CD1c-positive myeloid dendritic cell (primary cell): Measurements from ENCODE around the gene PHLPP1.
A peak's percentile ranks its signal among the peaks of the same experiment; 100 is the strongest.
"Not testable (repeated sequence)": the region's sequence is repeated elsewhere in the genome, so short reads cannot be mapped to it uniquely, and the experiment has no call there.

ENCODE experiments used
- DNase-seq: peaks from one replicate; pipeline ENCODE4 v3.0.0-alpha.2; 2016; ENCODE audit errors: extremely low spot score

The PHLPP1 gene

DNA sequence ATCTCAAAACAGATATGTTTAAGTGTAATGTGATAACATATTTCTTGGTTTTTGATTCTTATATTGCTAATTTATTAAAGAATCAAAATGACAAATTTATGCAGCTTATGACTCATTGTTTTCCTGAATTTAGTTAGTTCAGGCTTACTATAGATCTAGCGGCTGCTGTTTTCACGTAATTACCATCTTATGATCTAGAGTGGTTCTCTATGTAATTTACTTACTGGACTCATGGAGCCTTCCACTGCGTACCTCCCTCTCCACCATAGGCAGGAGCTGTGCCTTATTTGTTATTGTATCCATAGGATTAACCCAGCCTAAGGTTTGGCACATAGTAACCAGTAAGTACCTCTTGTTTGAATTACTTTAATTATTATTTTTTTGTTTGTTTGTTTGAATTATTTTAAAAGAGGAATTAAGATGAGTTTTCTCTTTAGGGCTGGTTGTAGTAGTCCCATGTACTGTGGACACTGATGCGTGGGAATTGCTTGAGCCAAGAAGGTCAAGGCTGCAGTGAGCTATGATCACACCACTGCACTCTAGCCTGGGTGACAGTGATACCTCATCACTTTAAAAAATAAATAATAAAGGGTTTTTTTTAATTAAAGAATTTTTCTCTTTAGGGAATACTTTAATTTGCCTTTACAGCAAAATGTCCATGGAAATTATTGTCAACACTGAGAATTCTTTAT lies 165.5 kb downstream of the PHLPP1 start:
- DNase-seq: no peak

DNA sequence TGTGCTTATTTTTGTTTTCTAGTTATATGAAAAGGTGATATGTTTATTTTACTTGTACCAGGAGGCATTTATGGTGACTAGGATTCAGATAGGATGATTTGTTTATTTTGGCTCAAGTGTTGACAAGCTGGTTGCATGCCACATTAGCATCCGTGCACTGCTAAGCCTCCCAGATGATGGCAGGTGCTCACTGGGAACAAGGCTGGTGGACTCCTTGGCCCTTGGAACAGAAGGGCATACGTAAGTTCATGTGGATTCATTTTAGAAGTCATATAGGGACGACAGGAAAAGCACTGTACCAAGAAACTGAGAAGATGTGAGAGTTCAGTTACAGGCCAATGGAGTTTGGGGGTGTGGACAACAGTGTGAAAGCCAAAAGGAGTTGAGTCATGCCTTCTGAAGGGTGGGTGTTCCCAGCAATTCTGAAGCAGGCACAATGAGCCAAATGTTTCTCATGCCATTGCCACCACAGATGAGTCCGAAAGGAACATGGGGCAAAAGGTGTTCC lies 166.2 kb downstream of the PHLPP1 start:
- DNase-seq: no peak

DNA sequence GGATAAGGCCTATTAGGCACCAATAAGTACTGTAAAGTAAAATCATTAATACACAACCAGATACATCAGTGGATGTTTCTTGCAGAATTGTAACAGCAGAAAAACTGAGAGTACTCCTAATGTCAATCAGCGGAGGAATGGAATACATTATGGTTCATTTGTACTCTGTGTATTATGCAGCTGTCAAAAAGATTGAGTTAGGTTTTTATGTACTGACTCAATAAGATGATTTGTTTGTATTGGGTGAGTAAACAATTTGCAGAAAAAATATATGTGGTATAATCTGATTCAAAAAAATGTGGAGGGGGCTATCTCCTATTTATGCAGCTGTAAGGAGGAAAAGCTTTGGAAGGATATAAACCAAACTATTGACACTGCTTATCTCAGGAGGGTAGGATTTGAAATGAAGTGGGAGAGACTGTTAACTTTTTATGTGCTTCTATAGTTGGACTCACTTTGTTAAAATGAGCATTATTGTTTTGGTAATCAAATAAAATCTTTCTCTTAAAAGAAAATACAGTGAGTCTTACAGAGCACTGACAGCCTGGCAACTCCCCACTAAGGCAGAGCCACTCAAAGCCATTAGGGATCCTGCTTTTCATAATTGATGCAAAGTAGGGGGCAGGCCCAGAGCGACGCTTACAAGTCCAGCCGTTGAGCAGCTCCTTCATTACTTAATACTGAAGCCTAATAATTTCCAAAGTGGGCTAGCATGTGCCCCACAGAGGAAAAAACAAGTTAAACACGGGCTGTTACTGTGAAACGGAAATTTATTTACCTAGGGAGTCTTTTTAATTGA lies 168.8 kb downstream of the PHLPP1 start:
- DNase-seq: no peak

DNA sequence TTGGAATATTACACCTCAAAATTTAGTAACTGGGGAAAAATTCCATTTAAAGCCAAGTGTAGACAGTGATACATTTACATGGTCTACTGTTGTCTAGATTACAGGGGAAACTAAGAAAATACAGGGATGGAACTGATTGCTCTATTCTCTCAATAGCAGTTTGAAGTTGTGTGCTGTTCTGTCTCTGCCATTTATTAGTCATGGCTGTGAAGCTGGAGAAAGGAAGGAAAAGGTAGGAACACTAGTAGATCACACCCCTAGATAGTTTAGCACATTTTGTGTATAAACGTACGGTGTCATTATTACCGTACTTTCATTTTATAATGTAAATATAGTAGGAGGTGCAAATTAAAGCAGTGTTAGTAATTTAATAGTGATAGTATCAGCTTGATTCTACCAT lies 170.5 kb downstream of the PHLPP1 start:
- no peak for DNase-seq

DNA sequence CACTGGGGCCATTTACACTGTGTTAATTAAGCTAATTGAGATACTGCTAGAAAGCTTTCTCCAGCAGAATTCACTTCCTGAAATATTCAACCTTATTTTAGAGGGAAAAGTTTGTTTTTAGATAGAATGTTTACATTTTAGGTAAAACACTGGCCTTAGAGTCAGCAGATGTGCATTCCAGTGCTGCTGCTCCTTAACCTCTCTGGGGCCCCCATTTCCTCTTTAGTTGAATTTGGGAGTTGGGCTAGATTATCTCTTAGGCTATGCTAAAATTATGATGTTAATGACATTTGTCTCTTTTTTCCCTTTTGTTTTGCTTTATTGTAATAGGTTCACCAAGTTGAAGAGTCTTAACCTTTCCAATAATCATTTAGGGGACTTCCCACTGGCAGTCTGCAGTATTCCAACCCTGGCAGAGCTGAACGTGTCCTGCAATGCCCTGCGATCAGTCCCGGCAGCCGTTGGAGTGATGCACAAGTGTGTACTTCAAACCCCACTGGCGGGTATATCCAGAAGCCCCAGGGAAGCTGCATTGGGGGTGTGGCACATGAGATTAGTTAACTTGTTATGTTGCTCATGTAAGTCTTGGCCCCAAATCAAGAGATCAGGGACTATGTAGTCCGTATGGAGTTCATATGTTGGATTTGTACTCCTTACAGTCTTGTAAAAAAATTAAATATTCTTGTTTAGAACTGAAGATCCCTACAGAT lies 179.5 kb downstream of the PHLPP1 start:
- no peak for DNase-seq

DNA sequence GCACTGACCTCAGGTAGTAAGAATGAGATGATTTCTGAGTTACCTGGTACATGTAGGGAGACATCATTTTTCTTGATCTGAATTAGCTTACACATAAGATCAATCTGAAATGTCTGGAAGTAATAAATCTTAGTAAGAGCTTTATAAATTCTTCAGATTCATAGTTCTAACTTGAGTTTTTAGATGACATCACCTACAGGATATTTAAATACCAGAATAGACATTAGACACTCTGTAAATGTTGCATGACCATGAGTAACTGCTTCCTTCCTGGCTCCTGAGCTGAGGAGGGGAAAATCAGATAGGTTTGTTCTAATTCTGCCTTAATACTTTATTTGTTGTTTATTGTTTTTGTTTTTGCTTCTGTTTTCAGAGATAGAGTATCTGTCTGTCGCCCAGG lies 181.8 kb downstream of the PHLPP1 start:
- DNase-seq: no peak

DNA sequence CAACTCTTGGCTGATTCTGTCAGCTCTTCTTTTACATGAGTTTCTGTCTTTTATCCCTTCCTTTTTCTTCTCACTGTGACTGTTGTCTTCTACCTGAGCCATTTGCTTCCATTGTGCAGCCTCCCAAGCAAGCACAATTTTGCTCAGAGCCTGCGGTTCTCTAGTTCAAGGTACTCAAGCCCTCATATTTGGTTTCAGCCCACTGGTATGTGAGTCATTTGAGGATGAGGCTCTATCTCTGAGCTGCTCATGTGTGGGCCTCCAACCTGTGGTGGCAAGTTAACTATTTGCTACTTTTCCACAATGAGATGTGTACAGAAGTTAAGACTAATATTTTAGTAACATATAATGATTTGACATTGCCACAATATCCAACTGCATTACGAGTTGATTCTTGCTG lies 183.0 kb downstream of the PHLPP1 start:
- DNase-seq: no peak

DNA sequence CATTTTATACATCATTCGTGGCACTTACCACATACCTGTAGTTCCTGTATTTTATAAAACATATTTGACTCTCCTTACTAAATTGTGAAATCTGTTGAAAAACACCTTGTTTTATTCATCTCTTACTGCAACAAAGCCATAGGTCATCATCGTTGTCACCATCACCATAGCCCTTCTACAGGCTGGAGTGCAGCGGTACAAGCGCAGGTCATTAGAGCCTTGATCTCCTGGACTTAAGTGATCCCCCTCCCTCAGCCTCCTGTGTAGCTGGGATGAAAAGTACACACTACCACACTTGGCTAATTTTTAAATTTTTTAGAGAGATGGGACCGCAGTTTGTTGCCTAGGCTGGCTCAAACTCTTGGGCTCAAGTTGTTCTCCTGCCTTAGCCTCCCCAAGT lies 184.2 kb downstream of the PHLPP1 start:
- no peak for DNase-seq

DNA sequence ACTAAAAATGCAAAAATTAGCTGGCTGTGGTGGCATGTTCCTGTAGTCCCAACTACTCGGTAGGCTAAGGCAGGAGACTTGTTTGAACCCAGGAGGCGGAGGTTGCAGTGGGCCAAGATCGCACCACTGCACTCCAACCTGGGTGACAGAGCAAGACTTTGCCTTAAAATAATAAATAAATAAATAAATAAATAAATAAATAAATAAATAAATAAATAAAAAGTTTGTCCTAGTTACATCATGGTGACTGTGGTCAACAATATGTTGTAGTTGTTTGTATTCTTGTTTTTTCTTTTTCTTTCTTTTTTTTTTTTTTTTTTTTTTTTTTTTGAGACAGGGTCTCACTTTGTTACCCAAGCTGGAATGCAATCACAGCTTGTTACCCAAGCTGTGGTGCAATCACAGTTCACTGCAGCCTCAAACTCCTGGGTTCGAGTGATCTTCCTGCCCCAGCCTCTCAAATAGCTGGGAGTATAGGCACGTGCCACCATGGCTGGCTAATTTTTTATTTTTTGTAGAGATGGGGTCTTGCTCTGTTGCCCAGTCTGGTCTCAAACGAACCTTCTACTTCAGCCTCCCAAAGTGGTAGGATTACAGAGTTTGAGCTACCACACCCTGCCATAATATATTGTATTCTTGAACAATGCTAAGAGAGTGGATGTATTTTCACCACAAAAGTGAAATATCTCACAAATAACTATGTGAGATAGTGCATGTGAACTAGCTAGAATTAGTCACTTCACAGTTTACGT lies 185.0 kb downstream of the PHLPP1 start:
- DNase-seq: no peak

DNA sequence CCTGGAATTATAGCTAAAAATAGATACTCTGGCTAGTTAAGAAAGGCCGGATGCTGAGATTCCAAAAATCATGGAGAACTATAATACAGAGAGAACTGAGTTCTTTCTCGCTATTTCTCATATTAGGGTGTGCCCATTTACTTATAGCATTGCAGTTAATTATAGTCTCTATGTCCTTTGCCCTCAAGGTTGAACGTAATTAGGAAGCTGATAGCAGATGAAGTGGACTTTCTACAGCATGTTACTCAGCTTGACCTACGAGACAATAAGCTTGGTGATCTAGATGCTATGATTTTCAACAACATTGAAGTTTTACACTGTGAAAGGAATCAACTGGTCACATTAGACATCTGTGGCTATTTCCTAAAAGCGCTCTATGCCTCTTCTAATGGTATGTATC lies 187.4 kb downstream of the PHLPP1 start:
- no peak for DNase-seq

DNA sequence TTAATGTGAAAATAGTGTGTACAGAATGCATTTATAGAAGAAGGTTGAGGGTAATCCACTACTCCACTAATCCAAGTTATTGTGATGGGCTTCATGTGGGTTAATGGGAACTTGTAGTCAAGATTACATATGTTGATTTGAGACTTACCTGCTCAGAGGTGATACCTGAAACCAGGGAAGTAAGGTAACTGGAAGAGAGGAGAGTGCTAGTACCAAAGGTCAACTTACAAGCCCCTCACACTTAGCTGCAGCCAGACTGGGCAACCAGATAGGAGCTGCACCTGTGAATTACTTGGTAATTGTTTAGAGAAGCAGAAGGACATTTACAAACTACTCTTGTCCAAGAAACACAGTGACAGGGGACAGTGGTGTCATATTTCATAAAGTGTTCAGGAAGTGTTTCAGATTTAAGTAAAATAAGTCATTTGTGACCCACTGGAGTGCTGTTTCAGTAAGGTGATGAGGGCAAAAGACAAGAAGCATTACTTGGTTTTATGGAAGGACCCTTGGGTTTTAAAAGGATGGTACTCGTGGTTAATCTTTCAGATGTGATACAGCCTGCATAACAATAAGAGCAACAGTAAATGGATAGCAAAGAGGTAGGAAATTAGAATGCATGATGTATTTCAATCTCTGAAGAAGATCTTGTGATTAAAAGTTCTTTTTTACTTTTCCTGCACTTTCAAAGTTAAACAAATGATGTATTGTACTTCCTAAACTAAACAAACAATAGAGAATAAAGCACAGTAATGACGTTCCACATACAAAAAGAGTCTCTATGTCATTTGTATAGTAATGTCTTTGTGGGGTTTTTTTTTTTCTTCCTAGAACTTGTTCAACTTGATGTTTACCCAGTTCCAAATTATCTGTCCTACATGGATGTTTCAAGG lies 189.3 kb downstream of the PHLPP1 start:
- no peak for DNase-seq

DNA sequence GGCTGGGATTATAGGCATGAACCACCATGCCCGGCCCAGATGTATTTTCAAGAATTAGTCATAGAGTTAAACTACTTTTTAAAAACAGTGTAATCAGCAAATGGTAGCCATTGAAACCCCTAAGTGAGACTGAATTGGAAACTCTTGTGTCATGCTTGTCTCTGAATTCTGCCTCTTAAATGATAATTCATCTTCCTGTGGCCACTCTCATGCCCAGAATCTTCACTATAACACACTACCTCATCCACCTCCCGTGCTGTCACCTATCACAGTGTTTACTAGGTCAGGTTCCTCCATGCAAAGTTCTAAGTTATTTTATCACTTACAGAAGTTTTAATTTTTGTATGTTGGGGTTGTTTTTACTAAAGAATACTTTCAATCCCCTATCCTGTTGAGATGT lies 197.5 kb downstream of the PHLPP1 start:
- DNase-seq: no peak

DNA sequence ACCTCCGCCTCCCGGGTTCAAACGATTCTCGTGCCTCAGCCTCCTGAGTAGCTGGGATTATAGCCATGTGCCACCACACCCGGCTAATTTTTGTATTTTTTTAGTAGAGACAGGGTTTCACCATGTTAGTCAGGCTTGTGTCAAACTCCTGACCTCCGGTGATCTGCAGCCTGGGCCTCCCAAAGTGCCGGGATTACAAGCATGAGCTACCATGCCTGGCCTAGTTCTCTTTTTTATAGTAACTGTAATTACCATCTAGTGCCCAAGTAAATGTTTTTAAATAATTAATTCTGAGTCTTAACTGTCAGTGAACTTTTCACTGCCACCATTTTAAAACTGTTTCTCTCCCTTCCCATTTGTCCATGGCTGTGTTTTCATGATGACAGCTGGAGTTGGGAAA lies 198.5 kb downstream of the PHLPP1 start:
- not testable (repeated sequence) for DNase-seq

DNA sequence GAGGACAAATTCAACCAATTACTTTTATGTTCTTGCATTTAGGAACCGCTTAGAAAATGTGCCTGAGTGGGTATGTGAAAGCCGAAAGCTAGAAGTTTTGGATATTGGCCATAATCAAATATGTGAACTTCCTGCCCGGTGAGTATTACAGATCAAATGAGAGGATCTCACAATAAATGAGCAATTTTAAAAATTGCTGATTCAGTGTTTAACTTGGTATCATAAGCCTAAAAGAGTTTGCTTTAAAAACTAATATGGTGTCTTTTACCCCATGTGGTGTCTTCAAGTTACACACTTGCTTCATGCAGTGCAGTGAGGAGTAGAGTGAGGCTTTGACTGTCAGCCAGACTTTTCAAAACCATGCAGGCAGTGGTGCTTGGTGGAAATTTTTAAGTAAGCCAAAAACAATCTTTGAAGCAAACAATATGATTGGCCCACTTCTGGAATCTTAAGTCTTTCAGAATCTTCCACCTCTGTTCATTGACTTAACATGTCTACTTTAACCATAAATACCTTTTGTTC lies 199.6 kb downstream of the PHLPP1 start:
- DNase-seq: no peak

DNA sequence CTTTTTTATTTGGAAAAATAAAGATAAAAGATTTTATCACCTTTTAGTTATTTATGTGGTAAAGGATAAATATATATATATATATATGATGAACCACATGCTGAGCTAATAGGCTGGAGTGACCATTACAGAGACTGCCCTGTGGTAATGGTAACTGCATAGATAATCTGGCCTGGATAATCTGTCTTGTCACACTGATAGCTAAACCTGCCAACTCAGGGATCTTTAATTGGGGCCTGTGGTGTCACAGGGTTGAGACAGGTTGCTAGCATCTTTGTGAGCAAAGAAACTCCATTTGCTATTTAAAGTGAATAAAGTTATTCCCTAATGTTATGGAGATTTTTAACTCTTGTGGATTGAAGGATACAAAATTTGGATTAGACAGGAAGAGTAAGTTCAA lies 203.0 kb downstream of the PHLPP1 start:
- no peak for DNase-seq

DNA sequence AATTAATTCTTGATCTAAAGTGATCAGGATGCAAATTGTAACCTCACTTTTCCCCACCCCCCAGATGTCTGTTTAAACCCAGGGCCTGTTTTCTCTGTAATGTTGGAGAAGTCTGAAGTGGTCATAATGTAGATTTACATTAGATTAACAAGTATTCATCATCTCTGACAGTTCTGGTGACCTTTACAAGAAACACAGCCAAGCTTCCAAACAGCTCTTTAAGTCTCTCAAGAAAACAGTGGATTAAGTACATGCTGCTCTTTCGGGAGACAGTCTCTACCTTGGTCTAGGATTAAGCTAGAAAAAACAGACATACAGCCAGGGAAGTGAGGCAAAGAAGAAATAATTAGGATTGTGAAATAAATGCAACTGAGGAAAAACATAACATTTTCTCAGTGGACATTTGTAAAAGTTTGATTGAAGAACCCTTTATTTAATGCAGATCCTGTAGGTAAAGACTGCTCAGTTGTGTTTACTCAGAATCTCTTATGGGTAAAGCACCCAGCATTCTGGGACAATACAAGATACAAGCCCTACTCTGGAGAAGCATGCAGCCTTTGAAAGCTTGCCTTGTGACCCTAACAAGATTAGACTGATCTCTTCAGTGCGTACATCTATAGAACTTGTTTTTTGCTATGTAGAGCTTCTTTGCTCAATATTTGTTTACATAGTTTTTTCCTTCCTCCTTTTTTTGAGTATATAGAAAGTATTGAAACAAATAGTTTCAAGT lies 203.9 kb downstream of the PHLPP1 start:
- DNase-seq: no peak

DNA sequence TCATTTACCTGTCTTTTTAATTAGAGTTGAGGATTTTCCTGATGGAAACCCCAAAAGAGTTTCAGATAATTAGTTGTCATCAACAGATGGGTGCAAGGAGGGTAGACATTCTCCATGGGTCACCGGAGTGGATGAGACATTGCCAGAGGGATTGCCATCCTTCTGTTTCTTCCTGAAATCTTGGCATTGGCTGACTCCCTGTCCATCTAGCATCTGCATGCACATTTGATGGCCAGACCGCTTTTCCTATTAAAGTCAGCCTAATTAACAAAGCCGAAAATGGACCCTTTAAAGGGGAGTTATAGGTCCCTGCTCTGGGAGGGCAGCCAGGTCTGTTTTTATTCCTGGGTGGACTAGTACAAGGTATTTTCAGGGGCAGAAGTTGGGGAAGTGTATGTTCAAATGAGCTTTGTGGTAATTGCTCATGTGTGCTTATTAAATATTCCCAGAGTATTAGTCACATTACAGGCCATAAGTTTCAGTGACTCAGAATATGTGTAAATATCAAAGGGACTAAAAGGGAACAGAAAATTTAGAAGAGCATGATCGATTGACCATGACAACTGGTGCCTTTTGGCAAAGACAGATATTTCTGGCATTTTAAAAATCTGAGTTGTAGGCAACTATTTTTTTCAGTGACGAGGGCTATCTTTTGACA lies 209.8 kb downstream of the PHLPP1 start:
- DNase-seq: peak; percentile 24

DNA sequence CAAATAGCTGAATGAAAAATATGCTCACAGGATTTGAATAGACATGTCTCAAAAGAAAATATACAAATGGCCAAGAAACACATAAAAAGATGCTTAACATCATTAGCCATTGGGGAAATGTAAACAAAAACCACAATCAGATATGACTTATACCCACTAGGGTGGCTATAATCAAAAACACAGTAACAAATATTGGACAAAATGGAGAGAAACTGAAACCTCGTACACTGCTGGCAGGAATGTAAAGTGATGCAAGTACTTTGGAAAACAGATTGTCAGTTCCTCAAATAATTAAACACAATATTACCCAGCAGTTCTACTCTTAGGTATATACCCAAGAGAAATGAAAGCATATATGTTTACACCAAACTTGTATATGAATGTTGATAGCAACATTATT lies 213.0 kb downstream of the PHLPP1 start:
- DNase-seq: peak; percentile 15

DNA sequence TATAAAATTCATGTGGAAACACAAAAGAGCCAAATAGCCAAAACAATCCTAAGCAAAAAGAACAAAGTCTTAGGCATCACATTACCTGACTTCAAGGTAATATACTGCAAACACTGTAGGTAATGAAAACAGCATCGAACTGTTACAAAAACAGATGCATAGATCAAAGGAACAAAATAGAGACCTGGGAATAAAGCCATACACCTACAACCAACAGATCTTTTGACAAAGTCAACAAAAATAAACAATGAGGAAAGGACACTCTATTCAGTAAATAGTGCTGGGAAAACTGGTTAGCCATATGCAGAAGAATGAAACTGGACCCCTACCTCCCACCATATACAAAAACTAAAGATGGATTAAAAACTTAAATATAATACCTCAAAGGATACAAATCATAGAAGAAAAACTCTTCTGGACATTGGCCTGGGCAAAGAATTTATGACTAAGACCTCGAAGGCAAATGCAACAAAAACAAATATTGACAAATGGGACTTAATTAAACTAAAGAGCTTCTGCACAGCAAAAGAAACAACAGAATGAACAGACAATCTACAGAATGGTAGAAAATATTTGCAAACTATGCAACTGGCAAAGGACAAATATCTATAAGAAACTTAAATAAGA lies 218.0 kb downstream of the PHLPP1 start:
- DNase-seq: no peak
